NCI-H774 (cell line): ENCODE results near the gene CUX1.
A peak's percentile ranks its signal among the peaks of the same experiment; 100 is the strongest.
"Not testable (repeated sequence)": the region's sequence is repeated elsewhere in the genome, so short reads cannot be mapped to it uniquely, and the experiment has no call there.

Experiments
- DNase-seq: peaks from one replicate; lab custom pipeline; 2025; lab: John Stamatoyannopoulos, UW

CUX1 gene

GRCh38 chr7:101869901-101870290, 52.5 kb downstream of the CUX1 start:
- DNase-seq = no peak

GRCh38 chr7:101870361-101871062, 53.1 kb downstream of the CUX1 start:
- DNase-seq = no peak

- DNase-seq = no peak
These were observed 53.9 kb downstream of the CUX1 start for GRCh38 chr7:101871351-101871750.

- no peak for DNase-seq
These were observed 56.6 kb downstream of the CUX1 start for GRCh38 chr7:101874028-101874427.

- no peak for DNase-seq
These were observed 57.9 kb downstream of the CUX1 start for GRCh38 chr7:101875283-101875846.

GRCh38 chr7:101877882-101878591, 60.6 kb downstream of the CUX1 start:
- no peak for DNase-seq

GRCh38 chr7:101878938-101879337, 61.5 kb downstream of the CUX1 start:
- DNase-seq = no peak

GRCh38 chr7:101879565-101879964, 62.1 kb downstream of the CUX1 start:
- no peak for DNase-seq

GRCh38 chr7:101880282-101881054, 63.0 kb downstream of the CUX1 start:
- no peak for DNase-seq

- DNase-seq = no peak
These were observed 64.6 kb downstream of the CUX1 start for GRCh38 chr7:101882005-101882421.

- peak; percentile 63 for DNase-seq
These were observed 65.5 kb downstream of the CUX1 start for GRCh38 chr7:101882595-101883564.

GRCh38 chr7:101884671-101885596, 67.5 kb downstream of the CUX1 start:
- DNase-seq = no peak

GRCh38 chr7:101885597-101885955, 68.2 kb downstream of the CUX1 start:
- DNase-seq = no peak

GRCh38 chr7:101887352-101887751, 69.9 kb downstream of the CUX1 start:
- not testable (repeated sequence) for DNase-seq

- DNase-seq = not testable (repeated sequence)
These were observed 71.1 kb downstream of the CUX1 start for GRCh38 chr7:101888564-101888963.

GRCh38 chr7:101890749-101891523, 73.5 kb downstream of the CUX1 start:
- no peak for DNase-seq

GRCh38 chr7:101891936-101892640, 74.7 kb downstream of the CUX1 start:
- DNase-seq = no peak

GRCh38 chr7:101893341-101894082, 76.1 kb downstream of the CUX1 start:
- no peak for DNase-seq
